Uterus (tissue), 4 donors: ENCODE measurements around the gene HSPA5. TPM values are rescaled to one million over a fixed set of nuclear protein-coding genes. Genes with fewer than 3 reads are reported as not detected.
"Not testable (repeated sequence)": the region's sequence is repeated elsewhere in the genome, so short reads cannot be mapped to it uniquely, and the experiment has no call there.

ENCODE experiments used
- DNase-seq, 2 donors: peaks; one replicate each; pipeline ENCODE4 v3.0.0-alpha.2; 2019 to 2020
- H3K27ac ChIP-seq, 2 donors: fragments of 200-600 bp; sonication (generic); 1 replicate in 1 of 2; 2 replicates in 1 of 2; pipeline ENCODE4 v1.5.1; 2016 to 2018
- H3K27me3 ChIP-seq, 2 donors: fragments of 200-600 bp; sonication (generic); one replicate each; pipeline ENCODE4 v1.5.1; 2018 to 2019; ENCODE audit warnings: control low read depth in 1 of 2
- H3K36me3 ChIP-seq, 2 donors: fragments of 200-600 bp; sonication (generic); one replicate each; pipeline ENCODE4 v1.5.1; 2019; ENCODE audit warnings: control low read depth in 1 of 2
- H3K4me1 ChIP-seq, 2 donors: fragments of 200-600 bp; sonication (generic); one replicate each; pipeline ENCODE4 v1.5.1; 2018 to 2019; ENCODE audit warnings: control low read depth in 1 of 2
- H3K4me3 ChIP-seq, 2 donors: fragments of 200-600 bp; sonication (generic); 1 replicate in 1 of 2; 2 replicates in 1 of 2; pipeline ENCODE4 v1.5.1; 2018 to 2019; ENCODE audit warnings: mild to moderate bottlenecking in 1 of 2
- H3K9me3 ChIP-seq, 2 donors: fragments of 200-600 bp; sonication (generic); one replicate each; pipeline ENCODE4 v1.5.1; 2019; ENCODE audit warnings: control low read depth in 1 of 2
- POLR2A ChIP-seq, 2 donors: fragments of 450-650 bp; IDR thresholded peaks; one replicate each; pipeline ENCODE4 v1.6.1; 2016; ENCODE audit warnings: antibody characterized with exemption in 2 of 2, mild to moderate bottlenecking in 1 of 2, moderate library complexity in 1 of 2
- intact Hi-C: fragments of 100-400 bp; cut with DNase I; formaldehyde crosslinking; loops from one replicate; pipeline ENCODE4 v1.15.1; 2023; ENCODE audit warnings: low total_unique reads
- total RNA-seq, 4 donors: library from RNA; depleted of rRNA in 3 of 4; stranded (reverse); fragments of >200 nt in 3 of 4; gene quantifications; one replicate each; pipeline versions ENCODE4 v1.1.0 to v1.2.4, GENCODE V29; 2014 to 2023
- TF ChIP-seq, protein P1 (sequence below), 4 experiments: fragments of 200-600 bp in 2 of 4; fragments of 450-650 bp in 2 of 4; sonication (generic) in 2 of 4; IDR thresholded peaks; one replicate each; pipeline ENCODE4 v1.5.1; 2016 to 2019; ENCODE audit warnings: antibody characterized with exemption in 4 of 4, mild to moderate bottlenecking in 2 of 4, moderate library complexity in 1 of 4
- donor health status: DM: yes; HTN: yes; CAD: no.

HSPA5 gene
- 100 to 1,000 TPM in 2 of 4 donors, 10 to 100 TPM in 2; 23.1 to 143 (median 88.4) TPM for total RNA-seq

DNA sequence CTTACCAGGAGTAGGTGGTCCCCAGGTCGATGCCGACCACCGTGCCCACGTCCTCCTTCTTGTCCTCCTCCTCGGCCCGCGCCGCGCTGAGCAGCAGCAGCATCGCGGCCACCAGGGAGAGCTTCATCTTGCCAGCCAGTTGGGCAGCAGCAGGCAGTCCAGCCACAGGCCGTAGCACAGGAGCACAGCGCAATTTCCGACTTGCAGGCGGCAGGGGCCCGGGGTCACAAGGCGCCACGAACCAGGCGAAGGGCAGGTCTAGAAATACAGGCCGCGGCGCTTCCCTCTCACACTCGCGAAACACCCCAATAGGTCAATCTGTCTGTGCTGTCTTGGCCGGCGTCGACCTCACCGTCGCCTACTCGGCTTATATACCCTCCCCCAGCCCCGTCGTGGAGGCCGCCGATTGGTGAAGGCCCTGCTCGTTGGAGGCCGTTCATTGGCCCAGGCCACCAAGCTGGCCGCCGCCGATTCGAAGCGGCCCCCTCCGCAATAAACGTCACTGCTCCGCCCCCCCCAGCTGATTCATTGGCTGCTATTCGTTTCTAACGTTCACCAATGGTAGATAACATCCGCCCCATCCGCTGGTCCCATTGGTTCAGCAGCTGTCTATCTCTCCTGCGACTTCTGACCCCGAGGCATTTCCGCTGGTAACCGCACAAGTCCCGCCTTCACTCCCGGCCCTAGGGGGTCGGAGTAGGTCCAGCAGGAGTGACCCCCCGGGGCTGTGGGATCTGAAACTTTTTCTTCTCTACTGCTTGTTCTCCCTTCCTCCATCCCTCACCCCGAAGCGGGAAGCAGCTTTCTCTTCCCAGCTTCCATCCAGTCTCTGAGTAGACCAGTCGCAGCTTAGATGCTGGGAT lies at the start of gene HSPA5:
Gene HSPA5 (minus strand): TSS at position 344 of the 863 bp plus-strand sequence. CDS start 217 bp downstream, at position 127.
- Histone ChIP-seq H3K27ac (peak within 1 kb of the TSS; percentile 93 to 96), H3K4me3 (peak within 1 kb of the TSS; percentile 83 to 84), H3K27me3 (no peaks in the 10 kb centered on the region), H3K36me3 (no peaks in the 10 kb centered on the region), H3K4me1 (peaks cover 0 to 6% of the 10 kb centered on the region in 2 donors), H3K9me3 (no peaks in the 10 kb centered on the region)
- DNase-seq, result peak; percentile 100
- intact Hi-C loops, result no loop called here
- TF ChIP-seq POLR2A (IDR thresholded peaks at IDR 0.05), result peak; percentile 96 to 98
- TF ChIP-seq, protein P1, sequence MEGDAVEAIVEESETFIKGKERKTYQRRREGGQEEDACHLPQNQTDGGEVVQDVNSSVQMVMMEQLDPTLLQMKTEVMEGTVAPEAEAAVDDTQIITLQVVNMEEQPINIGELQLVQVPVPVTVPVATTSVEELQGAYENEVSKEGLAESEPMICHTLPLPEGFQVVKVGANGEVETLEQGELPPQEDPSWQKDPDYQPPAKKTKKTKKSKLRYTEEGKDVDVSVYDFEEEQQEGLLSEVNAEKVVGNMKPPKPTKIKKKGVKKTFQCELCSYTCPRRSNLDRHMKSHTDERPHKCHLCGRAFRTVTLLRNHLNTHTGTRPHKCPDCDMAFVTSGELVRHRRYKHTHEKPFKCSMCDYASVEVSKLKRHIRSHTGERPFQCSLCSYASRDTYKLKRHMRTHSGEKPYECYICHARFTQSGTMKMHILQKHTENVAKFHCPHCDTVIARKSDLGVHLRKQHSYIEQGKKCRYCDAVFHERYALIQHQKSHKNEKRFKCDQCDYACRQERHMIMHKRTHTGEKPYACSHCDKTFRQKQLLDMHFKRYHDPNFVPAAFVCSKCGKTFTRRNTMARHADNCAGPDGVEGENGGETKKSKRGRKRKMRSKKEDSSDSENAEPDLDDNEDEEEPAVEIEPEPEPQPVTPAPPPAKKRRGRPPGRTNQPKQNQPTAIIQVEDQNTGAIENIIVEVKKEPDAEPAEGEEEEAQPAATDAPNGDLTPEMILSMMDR (IDR thresholded peaks at IDR 0.05), result peak in 3 of 4 experiments; percentile 11 to 29 (median 20)

DNA sequence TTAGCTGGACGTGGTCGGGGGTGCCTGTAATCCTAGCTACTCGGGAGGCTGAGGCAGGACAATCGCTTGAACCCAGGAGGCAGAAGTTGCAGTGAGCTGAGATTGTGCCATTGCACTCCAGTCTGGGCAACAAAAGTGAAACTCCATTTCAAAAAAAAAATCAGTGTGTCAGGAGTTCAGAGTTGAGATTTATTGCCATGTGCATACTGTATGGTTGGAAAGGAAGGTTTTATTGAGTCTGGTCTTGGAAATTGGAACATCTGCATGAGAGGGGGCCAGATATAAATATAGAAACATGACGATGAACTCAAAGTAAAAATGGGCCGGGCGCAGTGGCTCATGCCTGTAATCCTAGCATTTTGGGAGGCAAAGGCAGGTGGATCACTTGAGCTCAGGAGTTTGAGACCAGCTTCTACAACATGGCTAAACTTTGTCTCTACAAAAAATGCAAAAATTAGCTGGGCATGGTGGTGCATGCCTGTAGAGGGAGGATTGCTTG lies 45.8 kb upstream of the HSPA5 start:
- H3K4me3 ChIP-seq, DNase-seq, H3K4me1 ChIP-seq, H3K27me3 ChIP-seq, H3K36me3 ChIP-seq, H3K27ac ChIP-seq, intact Hi-C loops, H3K9me3 ChIP-seq: not testable (repeated sequence)

- H3K27me3 ChIP-seq, result no peaks in the 10 kb centered on the region
- no peaks in the 10 kb centered on the region for H3K9me3 ChIP-seq
- H3K4me1 ChIP-seq, result peaks cover 0 to 3% of the 10 kb centered on the region in 2 donors
- TF ChIP-seq, protein P1 (IDR thresholded peaks at IDR 0.05), result no peak
- TF ChIP-seq POLR2A (IDR thresholded peaks at IDR 0.05), result no peak
- intact Hi-C loops, result no loop called here
- no peak overlapping the region for H3K27ac ChIP-seq
- H3K36me3 ChIP-seq, result no peaks in the 10 kb centered on the region
- no peak overlapping the region for H3K4me3 ChIP-seq
- no peak for DNase-seq
Observed at GRCh38 chr9:125284855-125285254, 43.7 kb upstream of the HSPA5 start.

DNA sequence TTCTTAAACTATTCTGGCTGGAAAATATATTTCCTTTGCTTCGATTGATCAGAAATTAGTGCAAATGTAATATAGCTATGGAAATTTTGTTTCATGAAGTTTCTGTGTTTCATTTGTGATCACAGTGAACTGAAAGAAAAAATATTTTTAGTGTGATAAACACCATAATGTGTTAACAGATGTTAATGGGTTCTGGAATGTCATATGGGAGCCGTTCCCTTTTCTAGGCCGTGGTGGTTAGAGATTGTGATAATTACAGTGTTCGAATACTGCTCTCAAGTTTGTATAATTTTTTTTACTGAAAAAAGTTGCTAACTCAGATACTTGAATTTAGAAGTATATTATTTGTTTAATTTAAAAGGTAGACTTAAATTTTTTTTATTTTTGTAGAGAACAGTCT lies 39.8 kb upstream of the HSPA5 start:
- no peaks in the 10 kb centered on the region for H3K27me3 ChIP-seq
- no peak overlapping the region for H3K4me3 ChIP-seq
- H3K27ac ChIP-seq, result no peak overlapping the region
- no peaks in the 10 kb centered on the region for H3K36me3 ChIP-seq
- TF ChIP-seq, protein P1 (IDR thresholded peaks at IDR 0.05), result no peak
- no peak for TF ChIP-seq POLR2A (IDR thresholded peaks at IDR 0.05)
- no peaks in the 10 kb centered on the region for H3K4me1 ChIP-seq
- intact Hi-C loops, result no loop called here
- no peaks in the 10 kb centered on the region for H3K9me3 ChIP-seq
- DNase-seq, result no peak

DNA sequence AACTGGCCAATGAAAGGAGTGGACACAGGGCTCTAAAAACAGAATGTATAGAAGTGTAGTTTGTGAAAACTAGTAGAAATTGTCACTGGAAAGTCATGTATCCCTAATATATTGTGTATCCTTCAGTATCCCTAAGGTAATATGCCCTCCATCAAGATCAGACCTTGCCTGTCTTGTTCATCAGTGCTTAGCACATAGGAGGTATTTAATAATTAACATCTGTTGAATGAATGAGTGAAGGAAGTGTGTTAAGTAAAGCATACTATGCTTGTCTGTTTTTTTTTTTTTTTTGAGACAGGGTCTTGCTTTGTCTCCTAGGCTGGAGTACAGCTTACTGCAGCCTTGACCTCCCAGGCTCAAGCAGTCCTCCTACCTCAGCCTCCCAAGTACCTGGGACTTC lies 36.3 kb upstream of the HSPA5 start:
- Histone ChIP-seq H3K36me3 (no peaks in the 10 kb centered on the region), H3K4me1 (no peaks in the 10 kb centered on the region), H3K9me3 (no peaks in the 10 kb centered on the region), H3K27ac (no peak overlapping the region), H3K4me3 (no peak overlapping the region), H3K27me3 (no peaks in the 10 kb centered on the region)
- intact Hi-C loops, result no loop called here
- DNase-seq, result no peak
- no peak for TF ChIP-seq POLR2A (IDR thresholded peaks at IDR 0.05)
- TF ChIP-seq, protein P1 (IDR thresholded peaks at IDR 0.05), result no peak
